ENCODE measurements around the gene PHACTR1. TPM values are rescaled to one million over a fixed set of nuclear protein-coding genes. Genes with fewer than 3 reads are reported as not detected.

The PHACTR1 gene
- polyA plus RNA-seq, 1 of the 3 experiments (the other 2 are of a cell fraction) = 0.12 TPM

GRCh38 chr6:13189710-13190109 is 473.1 kb downstream of the PHACTR1 start:
- DNase-seq = no peak
- TF ChIP-seq RCOR1 (IDR thresholded peaks at IDR 0.05; ENCODE audit: low read length) = no peak
- TF ChIP-seq FOXM1 (IDR thresholded peaks at IDR 0.05; ENCODE audit: low read depth) = no peak
- no peak for TF ChIP-seq TAF1 (IDR thresholded peaks at IDR 0.05; ENCODE audit: borderline replicate concordance, low read depth, low read length)
- no peak for TF ChIP-seq YY1 (IDR thresholded peaks at IDR 0.05; ENCODE audit: low read depth)
- TF ChIP-seq GABPA (IDR thresholded peaks at IDR 0.05; ENCODE audit: low read depth) = no peak
- no peak for TF ChIP-seq POLR2AphosphoS5 (IDR thresholded peaks at IDR 0.05; ENCODE audit: low read depth, low read length)
- no peak for TF ChIP-seq NFIC (IDR thresholded peaks at IDR 0.05; ENCODE audit: borderline replicate concordance)
- TF ChIP-seq SMC3 (IDR thresholded peaks at IDR 0.05; ENCODE audit: low read depth, low read length) = no peak
- TF ChIP-seq PBX3 (IDR thresholded peaks at IDR 0.05) = no peak
- no peak for TF ChIP-seq RAD21 (IDR thresholded peaks at IDR 0.05; ENCODE audit: low read length)
- TF ChIP-seq CTCF (IDR thresholded peaks at IDR 0.05) = no peak
- TF ChIP-seq RXRA (IDR thresholded peaks at IDR 0.05; ENCODE audit: borderline replicate concordance, low read depth) = no peak
- TF ChIP-seq JUND (IDR thresholded peaks at IDR 0.05) = no peak
- no peak for TF ChIP-seq GATA2 (CRISPR knock-in tag; IDR thresholded peaks at IDR 0.05)
- TF ChIP-seq SIN3A (IDR thresholded peaks at IDR 0.05; ENCODE audit: borderline replicate concordance, low read depth, low read length) = no peak
- TF ChIP-seq, protein P1, sequence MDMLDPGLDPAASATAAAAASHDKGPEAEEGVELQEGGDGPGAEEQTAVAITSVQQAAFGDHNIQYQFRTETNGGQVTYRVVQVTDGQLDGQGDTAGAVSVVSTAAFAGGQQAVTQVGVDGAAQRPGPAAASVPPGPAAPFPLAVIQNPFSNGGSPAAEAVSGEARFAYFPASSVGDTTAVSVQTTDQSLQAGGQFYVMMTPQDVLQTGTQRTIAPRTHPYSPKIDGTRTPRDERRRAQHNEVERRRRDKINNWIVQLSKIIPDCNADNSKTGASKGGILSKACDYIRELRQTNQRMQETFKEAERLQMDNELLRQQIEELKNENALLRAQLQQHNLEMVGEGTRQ (IDR thresholded peaks at IDR 0.05; ENCODE audit: borderline replicate concordance, low read depth, low read length) = no peak
- ChIA-PET CTCF (no interaction called here), POLR2A (no interaction called here)
- Histone ChIP-seq H3K79me2 (ENCODE audit: insufficient read depth) (no peaks in the 10 kb centered on the region), H3K36me3 (replicated peaks in 1 of 2; ENCODE audit: control insufficient read depth in 1 of 2, insufficient read depth in 2 of 2, low read length in 1 of 2) (no peaks in the 10 kb centered on the region), H3K4me1 (ENCODE audit: control insufficient read depth in 1 of 2, insufficient read depth in 2 of 2, low read depth in 1 of 2, low read length in 1 of 2) (peaks cover 0 to 4% of the 10 kb centered on the region in 2 experiments; a peak in 1 of 4 replicates), H3K27ac (ENCODE audit: low read depth in 2 of 2, low read length in 1 of 2) (no peak overlapping the region), H3K9ac (no peak overlapping the region), H3K9me3 (no peaks in the 10 kb centered on the region), H4K20me1 (ENCODE audit: insufficient read depth) (no peaks in the 10 kb centered on the region), H2AFZ (ENCODE audit: low read depth) (no peak overlapping the region), H3K27me3 (ENCODE audit: insufficient read depth) (no peaks in the 10 kb centered on the region), H3K4me3 (ENCODE audit: low read depth in 2 of 2, low read length in 1 of 2) (no peak overlapping the region), H3K9me2 (no peaks in the 10 kb centered on the region), H3F3A (replicated peaks; ENCODE audit: insufficient read depth) (no peaks in the 10 kb centered on the region), H3K4me2 (no peak overlapping the region)
- WGBS (ENCODE audit: low lambda C conversion rate) = 67% methylated on average over 6 of the region's 6 CpGs

DNA sequence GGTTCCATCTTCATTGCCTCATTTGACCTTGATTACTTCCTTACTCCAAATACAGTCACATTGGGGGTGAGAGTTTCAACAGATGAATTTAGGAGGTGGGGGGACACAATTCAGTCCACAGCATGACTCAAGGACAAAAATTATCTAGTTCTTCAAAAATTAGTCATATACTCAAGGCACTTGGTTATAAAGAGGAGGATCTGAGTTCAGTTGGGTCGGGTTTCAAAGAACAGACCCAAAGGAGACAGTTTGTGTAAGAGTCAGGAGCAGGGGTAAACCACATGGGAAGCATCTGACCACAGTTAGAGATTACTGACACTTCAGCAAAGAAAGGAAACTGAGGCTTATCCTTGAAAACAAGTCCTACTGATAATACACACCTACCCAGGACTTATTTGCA is 473.8 kb downstream of the PHACTR1 start:
- 67% methylated on average over 1 of the region's 1 CpG for WGBS (ENCODE audit: low lambda C conversion rate)
- H2AFZ ChIP-seq (ENCODE audit: low read depth) = no peak overlapping the region
- no peaks in the 10 kb centered on the region for H3K9me2 ChIP-seq
- ChIA-PET POLR2A (no interaction called here), CTCF (interaction anchor here (0.6 kb wide), 1 partner anchor 1973 kb away, joined by 3 read pairs; no protein-coding TSS in a partner anchor)
- H3K4me2 ChIP-seq = no peak overlapping the region
- H3F3A ChIP-seq (replicated peaks; ENCODE audit: insufficient read depth) = no peaks in the 10 kb centered on the region
- no peaks in the 10 kb centered on the region for H4K20me1 ChIP-seq (ENCODE audit: insufficient read depth)
- H3K4me1 ChIP-seq (ENCODE audit: control insufficient read depth in 1 of 2, insufficient read depth in 2 of 2, low read depth in 1 of 2, low read length in 1 of 2) = peaks cover 0 to 4% of the 10 kb centered on the region in 2 experiments; a peak in 1 of 4 replicates
- no peaks in the 10 kb centered on the region for H3K9me3 ChIP-seq
- no peak overlapping the region for H3K27ac ChIP-seq (ENCODE audit: low read depth in 2 of 2, low read length in 1 of 2)
- no peak overlapping the region for H3K4me3 ChIP-seq (ENCODE audit: low read depth in 2 of 2, low read length in 1 of 2)
- H3K9ac ChIP-seq = no peak overlapping the region
- no peaks in the 10 kb centered on the region for H3K79me2 ChIP-seq (ENCODE audit: insufficient read depth)
- H3K27me3 ChIP-seq (ENCODE audit: insufficient read depth) = no peaks in the 10 kb centered on the region
- no peak for DNase-seq
- no peaks in the 10 kb centered on the region for H3K36me3 ChIP-seq (replicated peaks in 1 of 2; ENCODE audit: control insufficient read depth in 1 of 2, insufficient read depth in 2 of 2, low read length in 1 of 2)
- TF ChIP-seq, protein P2, sequence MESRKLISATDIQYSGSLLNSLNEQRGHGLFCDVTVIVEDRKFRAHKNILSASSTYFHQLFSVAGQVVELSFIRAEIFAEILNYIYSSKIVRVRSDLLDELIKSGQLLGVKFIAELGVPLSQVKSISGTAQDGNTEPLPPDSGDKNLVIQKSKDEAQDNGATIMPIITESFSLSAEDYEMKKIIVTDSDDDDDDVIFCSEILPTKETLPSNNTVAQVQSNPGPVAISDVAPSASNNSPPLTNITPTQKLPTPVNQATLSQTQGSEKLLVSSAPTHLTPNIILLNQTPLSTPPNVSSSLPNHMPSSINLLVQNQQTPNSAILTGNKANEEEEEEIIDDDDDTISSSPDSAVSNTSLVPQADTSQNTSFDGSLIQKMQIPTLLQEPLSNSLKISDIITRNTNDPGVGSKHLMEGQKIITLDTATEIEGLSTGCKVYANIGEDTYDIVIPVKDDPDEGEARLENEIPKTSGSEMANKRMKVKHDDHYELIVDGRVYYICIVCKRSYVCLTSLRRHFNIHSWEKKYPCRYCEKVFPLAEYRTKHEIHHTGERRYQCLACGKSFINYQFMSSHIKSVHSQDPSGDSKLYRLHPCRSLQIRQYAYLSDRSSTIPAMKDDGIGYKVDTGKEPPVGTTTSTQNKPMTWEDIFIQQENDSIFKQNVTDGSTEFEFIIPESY (IDR thresholded peaks at IDR 0.05; ENCODE audit: borderline replicate concordance, low read depth) = no peak
- TF ChIP-seq, protein P1 (IDR thresholded peaks at IDR 0.05; ENCODE audit: borderline replicate concordance, low read depth, low read length) = no peak
- TF ChIP-seq RXRA (IDR thresholded peaks at IDR 0.05; ENCODE audit: borderline replicate concordance, low read depth) = no peak
- TF ChIP-seq REST (IDR thresholded peaks at IDR 0.05; ENCODE audit: low read depth, low read length) = no peak

Measured in SK-N-SH (cell line).